ENCODE results near the gene WIPF3.

WIPF3 gene

DNA sequence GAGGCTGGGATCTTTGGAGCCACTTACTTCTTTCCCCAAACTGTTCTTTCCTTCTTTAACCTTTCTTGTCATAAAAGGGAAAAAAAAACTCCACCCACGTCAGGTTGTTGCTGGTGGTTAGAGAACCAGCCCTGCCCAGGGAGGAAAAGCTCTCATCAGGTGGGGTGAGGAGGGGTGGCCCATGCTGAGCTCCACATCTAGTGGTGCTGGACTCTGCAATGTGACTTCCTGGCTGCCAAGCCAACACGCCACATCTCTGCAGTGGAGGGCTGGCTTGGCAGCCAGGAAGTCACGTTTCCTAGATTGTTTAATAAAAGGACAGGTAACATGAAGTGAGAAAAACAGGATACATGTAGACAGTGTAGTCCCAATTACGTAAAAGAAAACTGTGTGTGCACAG lies 37.4 kb downstream of the WIPF3 start:
- Histone ChIP-seq H3K79me2 (ENCODE audit: insufficient read depth, low read length) (no peaks in the 10 kb centered on the region), H4K20me1 (ENCODE audit: insufficient read depth, low read length, poor library complexity, severe bottlenecking) (no peaks in the 10 kb centered on the region), H3K9me3 (ENCODE audit: insufficient read depth, low read depth, low read length) (no peaks in the 10 kb centered on the region), H3K4me1 (ENCODE audit: insufficient read depth, low read length, poor library complexity, severe bottlenecking) (peaks cover 10% of the 10 kb centered on the region), H3K4me2 (ENCODE audit: low read depth, low read length, poor library complexity, severe bottlenecking) (peak overlapping the region; percentile 37), H2AFZ (ENCODE audit: low read length) (peak overlapping the region; percentile 64; the same call in 1 of the 2 replicates), H3K9ac (ENCODE audit: low read depth, low read length, poor library complexity, severe bottlenecking) (no peak overlapping the region), H3K36me3 (ENCODE audit: insufficient read depth, low read length) (no peaks in the 10 kb centered on the region), H3K9me2 (replicated peaks; ENCODE audit: low read depth, low read length) (no peaks in the 10 kb centered on the region), H3K27me3 (ENCODE audit: insufficient read depth, low read length, poor library complexity, severe bottlenecking) (no peaks in the 10 kb centered on the region), H3K4me3 (ENCODE audit: low read length, poor library complexity, severe bottlenecking) (no peak overlapping the region), H3F3A (ENCODE audit: low read depth) (no peaks in the 10 kb centered on the region)
- TF ChIP-seq, protein P1, sequence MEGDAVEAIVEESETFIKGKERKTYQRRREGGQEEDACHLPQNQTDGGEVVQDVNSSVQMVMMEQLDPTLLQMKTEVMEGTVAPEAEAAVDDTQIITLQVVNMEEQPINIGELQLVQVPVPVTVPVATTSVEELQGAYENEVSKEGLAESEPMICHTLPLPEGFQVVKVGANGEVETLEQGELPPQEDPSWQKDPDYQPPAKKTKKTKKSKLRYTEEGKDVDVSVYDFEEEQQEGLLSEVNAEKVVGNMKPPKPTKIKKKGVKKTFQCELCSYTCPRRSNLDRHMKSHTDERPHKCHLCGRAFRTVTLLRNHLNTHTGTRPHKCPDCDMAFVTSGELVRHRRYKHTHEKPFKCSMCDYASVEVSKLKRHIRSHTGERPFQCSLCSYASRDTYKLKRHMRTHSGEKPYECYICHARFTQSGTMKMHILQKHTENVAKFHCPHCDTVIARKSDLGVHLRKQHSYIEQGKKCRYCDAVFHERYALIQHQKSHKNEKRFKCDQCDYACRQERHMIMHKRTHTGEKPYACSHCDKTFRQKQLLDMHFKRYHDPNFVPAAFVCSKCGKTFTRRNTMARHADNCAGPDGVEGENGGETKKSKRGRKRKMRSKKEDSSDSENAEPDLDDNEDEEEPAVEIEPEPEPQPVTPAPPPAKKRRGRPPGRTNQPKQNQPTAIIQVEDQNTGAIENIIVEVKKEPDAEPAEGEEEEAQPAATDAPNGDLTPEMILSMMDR (conservative IDR thresholded peaks at IDR 0.05; ENCODE audit: low read length): no peak
- TF ChIP-seq EZH2phosphoT487 (IDR thresholded peaks at IDR 0.05; ENCODE audit: borderline replicate concordance): no peak

DNA sequence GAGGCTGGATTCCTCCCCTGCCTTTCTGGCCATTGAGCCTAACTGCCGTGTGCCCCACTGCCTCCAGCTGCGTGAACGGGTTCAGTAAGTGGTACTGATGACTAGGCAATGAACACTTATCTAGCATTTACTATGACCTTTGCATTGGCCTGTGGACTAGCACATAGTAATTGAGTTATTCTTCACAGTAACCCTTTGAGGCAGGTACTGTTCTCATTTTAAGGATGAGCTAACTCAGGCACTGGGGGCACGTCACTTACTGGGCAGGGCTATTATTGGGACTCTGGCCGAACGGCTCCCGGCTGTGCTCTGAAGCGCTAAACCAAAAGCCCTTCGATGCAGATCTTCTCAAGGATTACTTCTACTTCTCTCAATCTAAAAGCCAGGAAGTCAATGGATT lies 38.3 kb downstream of the WIPF3 start:
- H3K4me2 ChIP-seq (ENCODE audit: low read depth, low read length, poor library complexity, severe bottlenecking): no peak overlapping the region
- H3K9me3 ChIP-seq (ENCODE audit: insufficient read depth, low read depth, low read length): no peaks in the 10 kb centered on the region
- peaks cover 10% of the 10 kb centered on the region for H3K4me1 ChIP-seq (ENCODE audit: insufficient read depth, low read length, poor library complexity, severe bottlenecking)
- H4K20me1 ChIP-seq (ENCODE audit: insufficient read depth, low read length, poor library complexity, severe bottlenecking): no peaks in the 10 kb centered on the region
- no peak overlapping the region for H3K4me3 ChIP-seq (ENCODE audit: low read length, poor library complexity, severe bottlenecking)
- H3K27me3 ChIP-seq (ENCODE audit: insufficient read depth, low read length, poor library complexity, severe bottlenecking): no peaks in the 10 kb centered on the region
- H3F3A ChIP-seq (ENCODE audit: low read depth): no peaks in the 10 kb centered on the region
- no peaks in the 10 kb centered on the region for H3K36me3 ChIP-seq (ENCODE audit: insufficient read depth, low read length)
- no peak overlapping the region for H2AFZ ChIP-seq (ENCODE audit: low read length)
- no peaks in the 10 kb centered on the region for H3K79me2 ChIP-seq (ENCODE audit: insufficient read depth, low read length)
- TF ChIP-seq EZH2phosphoT487 (IDR thresholded peaks at IDR 0.05; ENCODE audit: borderline replicate concordance): no peak
- TF ChIP-seq, protein P1 (conservative IDR thresholded peaks at IDR 0.05; ENCODE audit: low read length): no peak
- no peak overlapping the region for H3K9ac ChIP-seq (ENCODE audit: low read depth, low read length, poor library complexity, severe bottlenecking)
- no peaks in the 10 kb centered on the region for H3K9me2 ChIP-seq (replicated peaks; ENCODE audit: low read depth, low read length)

DNA sequence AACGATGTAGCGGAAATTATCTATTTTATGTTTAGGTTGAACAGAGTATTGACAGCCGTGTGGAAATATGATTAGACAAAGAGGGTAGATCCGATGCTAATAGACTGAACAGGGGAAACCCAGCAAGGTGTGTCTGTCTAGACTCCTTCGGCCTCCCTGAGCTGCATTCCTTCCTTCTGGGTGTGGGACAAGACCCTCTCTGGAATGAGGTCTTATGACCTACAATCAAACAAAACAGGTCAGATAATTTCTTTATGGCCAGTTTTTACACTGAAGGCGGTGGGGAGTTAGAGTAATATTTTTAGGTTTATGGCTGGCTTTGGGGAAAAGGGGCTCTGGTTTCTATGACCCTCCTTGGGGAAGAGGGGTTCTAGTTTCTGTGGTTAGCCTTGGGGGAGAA lies 41.2 kb downstream of the WIPF3 start:
- Histone ChIP-seq H3K9me3 (ENCODE audit: insufficient read depth, low read depth, low read length) (no peaks in the 10 kb centered on the region), H3K36me3 (ENCODE audit: insufficient read depth, low read length) (no peaks in the 10 kb centered on the region), H3F3A (ENCODE audit: low read depth) (no peaks in the 10 kb centered on the region), H3K4me3 (ENCODE audit: low read length, poor library complexity, severe bottlenecking) (no peak overlapping the region), H3K79me2 (ENCODE audit: insufficient read depth, low read length) (no peaks in the 10 kb centered on the region), H2AFZ (ENCODE audit: low read length) (no peak overlapping the region), H3K27me3 (ENCODE audit: insufficient read depth, low read length, poor library complexity, severe bottlenecking) (no peaks in the 10 kb centered on the region), H3K4me2 (ENCODE audit: low read depth, low read length, poor library complexity, severe bottlenecking) (no peak overlapping the region), H3K9me2 (replicated peaks; ENCODE audit: low read depth, low read length) (no peaks in the 10 kb centered on the region), H4K20me1 (ENCODE audit: insufficient read depth, low read length, poor library complexity, severe bottlenecking) (no peaks in the 10 kb centered on the region), H3K4me1 (ENCODE audit: insufficient read depth, low read length, poor library complexity, severe bottlenecking) (peaks cover 10% of the 10 kb centered on the region), H3K9ac (ENCODE audit: low read depth, low read length, poor library complexity, severe bottlenecking) (no peak overlapping the region)
- TF ChIP-seq, protein P1 (conservative IDR thresholded peaks at IDR 0.05; ENCODE audit: low read length): no peak
- no peak for TF ChIP-seq EZH2phosphoT487 (IDR thresholded peaks at IDR 0.05; ENCODE audit: borderline replicate concordance)

All from Loucy (cell line).